ENCODE measurements around the gene EFCAB14. TPM values are rescaled to one million over a fixed set of nuclear protein-coding genes. Genes with fewer than 3 reads are reported as not detected.

EFCAB14 gene
- total RNA-seq, 1 experiment from 2014 or later, result 52.5 TPM

GRCh38 chr1:46724991-46725735, 6.2 kb upstream of the EFCAB14 start:
- Histone ChIP-seq H3K9me2 (ENCODE audit: insufficient read depth) (no peaks in the 10 kb centered on the region), H3K79me2 (ENCODE audit: insufficient read depth, low read length) (no peaks in the 10 kb centered on the region), H3K36me3 (ENCODE audit: control insufficient read depth in 1 of 2, insufficient read depth in 2 of 2, low read length in 2 of 2) (no peaks in the 10 kb centered on the region), H3K27ac (ENCODE audit: low read depth, low read length) (no peak overlapping the region), H3K9ac (ENCODE audit: low read length) (no peak overlapping the region), H3K9me3 (ENCODE audit: control insufficient read depth in 1 of 2, insufficient read depth in 1 of 2, low read depth in 1 of 2, low read length in 2 of 2) (no peaks in the 10 kb centered on the region), H2AFZ (ENCODE audit: low read depth, low read length, poor library complexity, severe bottlenecking) (peak overlapping the region; percentile 19), H3K4me2 (ENCODE audit: low read length) (peak overlapping the region; percentile 18; the same call in 1 of the 2 replicates), H3K4me1 (ENCODE audit: control insufficient read depth in 1 of 2, insufficient read depth in 2 of 2, low read length in 2 of 2) (peaks cover 0 to 6% of the 10 kb centered on the region in 2 experiments; a peak in 1 of 4 replicates), H4K20me1 (ENCODE audit: insufficient read depth) (no peaks in the 10 kb centered on the region), H3K4me3 (replicated peaks in 1 of 2; ENCODE audit: low read depth in 1 of 2, low read length in 2 of 2) (no peak overlapping the region), H3K27me3 (ENCODE audit: insufficient read depth, low read length) (peaks cover 3% of the 10 kb centered on the region; the same call in 1 of the 2 replicates)
- ChIA-PET POLR2A (no interaction called here), RAD21 (ENCODE audit: low non-redundant PET in 1 of 2, low total read pairs in 2 of 2, uncharacterized antibody in 2 of 2, unreplicated experiment in 2 of 2) (interaction anchor here (1.0 to 1.4 kb wide), 2 partner anchors 103 to 121 kb away, joined by 4 read pairs; partner anchors contain the start of gene MKNK1 (in 1 of the 2)), CTCF (interaction anchor here (0.5 to 2.0 kb wide), 13 partner anchors 14 to 283 kb away, joined by 3 to 7 read pairs (median 4); no protein-coding TSS in a partner anchor)
- DNase-seq (ENCODE audit: low read depth, low spot score) (peak; percentile 75), ATAC-seq (peak; percentile 99)
- no TSS peak for BruUV-seq (replicated peaks)
- peak; percentile 20 for TF ChIP-seq YY1 (IDR thresholded peaks at IDR 0.05; ENCODE audit: extremely low read depth, insufficient replicate concordance, low read depth, low read length)
- no peak for TF ChIP-seq TCF7L2 (IDR thresholded peaks at IDR 0.05; ENCODE audit: borderline replicate concordance, extremely low read depth, insufficient read depth, insufficient read length)
- no peak for TF ChIP-seq ZNF274 (IDR thresholded peaks at IDR 0.05; ENCODE audit: low read depth, low read length)
- 0 out of 2 replicates have a peak, but pooled peaks have one; percentile 21 for TF ChIP-seq CBX3 (IDR thresholded peaks at IDR 0.05; ENCODE audit: low read depth)
- TF ChIP-seq POLR2AphosphoS5 (IDR thresholded peaks at IDR 0.05; ENCODE audit: low read depth, low read length), result no peak
- TF ChIP-seq SRF (IDR thresholded peaks at IDR 0.05; ENCODE audit: low read depth), result no peak
- TF ChIP-seq, protein P1, sequence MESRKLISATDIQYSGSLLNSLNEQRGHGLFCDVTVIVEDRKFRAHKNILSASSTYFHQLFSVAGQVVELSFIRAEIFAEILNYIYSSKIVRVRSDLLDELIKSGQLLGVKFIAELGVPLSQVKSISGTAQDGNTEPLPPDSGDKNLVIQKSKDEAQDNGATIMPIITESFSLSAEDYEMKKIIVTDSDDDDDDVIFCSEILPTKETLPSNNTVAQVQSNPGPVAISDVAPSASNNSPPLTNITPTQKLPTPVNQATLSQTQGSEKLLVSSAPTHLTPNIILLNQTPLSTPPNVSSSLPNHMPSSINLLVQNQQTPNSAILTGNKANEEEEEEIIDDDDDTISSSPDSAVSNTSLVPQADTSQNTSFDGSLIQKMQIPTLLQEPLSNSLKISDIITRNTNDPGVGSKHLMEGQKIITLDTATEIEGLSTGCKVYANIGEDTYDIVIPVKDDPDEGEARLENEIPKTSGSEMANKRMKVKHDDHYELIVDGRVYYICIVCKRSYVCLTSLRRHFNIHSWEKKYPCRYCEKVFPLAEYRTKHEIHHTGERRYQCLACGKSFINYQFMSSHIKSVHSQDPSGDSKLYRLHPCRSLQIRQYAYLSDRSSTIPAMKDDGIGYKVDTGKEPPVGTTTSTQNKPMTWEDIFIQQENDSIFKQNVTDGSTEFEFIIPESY (IDR thresholded peaks at IDR 0.05; ENCODE audit: extremely low read depth, insufficient replicate concordance, low read length), result no peak
- no peak for TF ChIP-seq EZH2phosphoT487 (IDR thresholded peaks at IDR 0.05; ENCODE audit: borderline replicate concordance)
- no peak for TF ChIP-seq EZH2 (IDR thresholded peaks at IDR 0.05)
- TF ChIP-seq, protein P2, sequence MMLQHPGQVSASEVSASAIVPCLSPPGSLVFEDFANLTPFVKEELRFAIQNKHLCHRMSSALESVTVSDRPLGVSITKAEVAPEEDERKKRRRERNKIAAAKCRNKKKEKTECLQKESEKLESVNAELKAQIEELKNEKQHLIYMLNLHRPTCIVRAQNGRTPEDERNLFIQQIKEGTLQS (IDR thresholded peaks at IDR 0.05), result no peak
- TF ChIP-seq RAD21 (IDR thresholded peaks at IDR 0.05; ENCODE audit: low read depth), result peak; percentile 94
- TF ChIP-seq, protein P3, sequence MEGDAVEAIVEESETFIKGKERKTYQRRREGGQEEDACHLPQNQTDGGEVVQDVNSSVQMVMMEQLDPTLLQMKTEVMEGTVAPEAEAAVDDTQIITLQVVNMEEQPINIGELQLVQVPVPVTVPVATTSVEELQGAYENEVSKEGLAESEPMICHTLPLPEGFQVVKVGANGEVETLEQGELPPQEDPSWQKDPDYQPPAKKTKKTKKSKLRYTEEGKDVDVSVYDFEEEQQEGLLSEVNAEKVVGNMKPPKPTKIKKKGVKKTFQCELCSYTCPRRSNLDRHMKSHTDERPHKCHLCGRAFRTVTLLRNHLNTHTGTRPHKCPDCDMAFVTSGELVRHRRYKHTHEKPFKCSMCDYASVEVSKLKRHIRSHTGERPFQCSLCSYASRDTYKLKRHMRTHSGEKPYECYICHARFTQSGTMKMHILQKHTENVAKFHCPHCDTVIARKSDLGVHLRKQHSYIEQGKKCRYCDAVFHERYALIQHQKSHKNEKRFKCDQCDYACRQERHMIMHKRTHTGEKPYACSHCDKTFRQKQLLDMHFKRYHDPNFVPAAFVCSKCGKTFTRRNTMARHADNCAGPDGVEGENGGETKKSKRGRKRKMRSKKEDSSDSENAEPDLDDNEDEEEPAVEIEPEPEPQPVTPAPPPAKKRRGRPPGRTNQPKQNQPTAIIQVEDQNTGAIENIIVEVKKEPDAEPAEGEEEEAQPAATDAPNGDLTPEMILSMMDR (IDR thresholded peaks at IDR 0.05 in 2 of 3, conservative IDR thresholded peaks at IDR 0.05 in 1 of 3; ENCODE audit: borderline replicate concordance in 1 of 3, insufficient read depth in 1 of 3, low read depth in 2 of 3, low read length in 2 of 3), result peak; percentile 84 to 89 (median 88)
- intact Hi-C loops (cut with micrococcal nuclease), result loop anchor here (1.0 to 5.0 kb wide), 3 partner anchors 103 to 283 kb away; a partner anchor contains a TSS
